ENCODE measurements around the gene GLRA1.

GLRA1 gene

GRCh38 chr5:151947931-151948608 lies 23.4 kb upstream of the GLRA1 start:
- no peak for TF ChIP-seq CTCF (IDR thresholded peaks at IDR 0.05; ENCODE audit: borderline replicate concordance, insufficient read depth, low read depth, low read length)
- H3K4me3 ChIP-seq (ENCODE audit: low read depth, low read length), result no peak overlapping the region

- no peak for TF ChIP-seq CTCF (IDR thresholded peaks at IDR 0.05; ENCODE audit: borderline replicate concordance, insufficient read depth, low read depth, low read length)
These were observed 13.2 kb upstream of the GLRA1 start for GRCh38 chr5:151937851-151938250.

GRCh38 chr5:151935135-151935695 lies 10.6 kb upstream of the GLRA1 start:
- no peak overlapping the region for H3K4me3 ChIP-seq (ENCODE audit: low read depth, low read length)
- no peak for TF ChIP-seq CTCF (IDR thresholded peaks at IDR 0.05; ENCODE audit: borderline replicate concordance, insufficient read depth, low read depth, low read length)

More at GRCh38 chr5:151937851-151938250, 13.2 kb upstream of the GLRA1 start:
- no peak overlapping the region for H3K4me3 ChIP-seq (ENCODE audit: low read depth, low read length)

GRCh38 chr5:151931260-151931659 lies 6.6 kb upstream of the GLRA1 start:
- no peak for TF ChIP-seq CTCF (IDR thresholded peaks at IDR 0.05; ENCODE audit: borderline replicate concordance, insufficient read depth, low read depth, low read length)
- no peak overlapping the region for H3K4me3 ChIP-seq (ENCODE audit: low read depth, low read length)

GRCh38 chr5:151926188-151926587 lies 1.5 kb upstream of the GLRA1 start:
- TF ChIP-seq CTCF (IDR thresholded peaks at IDR 0.05; ENCODE audit: borderline replicate concordance, insufficient read depth, low read depth, low read length), result no peak
- H3K4me3 ChIP-seq (ENCODE audit: low read depth, low read length), result no peak overlapping the region

- no peak for TF ChIP-seq CTCF (IDR thresholded peaks at IDR 0.05; ENCODE audit: borderline replicate concordance, insufficient read depth, low read depth, low read length)
- no peak overlapping the region for H3K4me3 ChIP-seq (ENCODE audit: low read depth, low read length)
These were observed 689 bp upstream of the GLRA1 start for GRCh38 chr5:151925340-151925739.

GRCh38 chr5:151923866-151924476 lies 680 bp downstream of the GLRA1 start:
- H3K4me3 ChIP-seq (ENCODE audit: low read depth, low read length), result no peak overlapping the region
- peak; percentile 33; the same call in 1 of the 2 replicates for TF ChIP-seq CTCF (IDR thresholded peaks at IDR 0.05; ENCODE audit: borderline replicate concordance, insufficient read depth, low read depth, low read length)

Measured in GM12875 (cell line).